ENCODE measurements around the gene SOWAHC.
"Not testable (repeated sequence)": the region's sequence is repeated elsewhere in the genome, so short reads cannot be mapped to it uniquely, and the experiment has no call there.

Gene SOWAHC

GRCh38 chr2:109613922-109614714 is at the start of gene SOWAHC, which contains the start of gene SEPTIN10:
Gene SOWAHC, plus strand, starts transcription at chr2:109614364. Its CDS starts 126 bp downstream, at chr2:109614490.
Gene SEPTIN10, minus strand, starts transcription at chr2:109613966. Its CDS starts 139 bp downstream, at chr2:109613827.
- peak; percentile 49 for DNase-seq (ENCODE audit: low read depth)

GRCh38 chr2:109575373-109575772 is 38.8 kb upstream of the SOWAHC start:
- DNase-seq (ENCODE audit: low read depth), result no peak

- not testable (repeated sequence) for DNase-seq (ENCODE audit: low read depth)
Observed at GRCh38 chr2:109577630-109578029, 36.5 kb upstream of the SOWAHC start.

- DNase-seq (ENCODE audit: low read depth), result no peak
Observed at GRCh38 chr2:109582928-109583895, 31.0 kb upstream of the SOWAHC start.

DNA sequence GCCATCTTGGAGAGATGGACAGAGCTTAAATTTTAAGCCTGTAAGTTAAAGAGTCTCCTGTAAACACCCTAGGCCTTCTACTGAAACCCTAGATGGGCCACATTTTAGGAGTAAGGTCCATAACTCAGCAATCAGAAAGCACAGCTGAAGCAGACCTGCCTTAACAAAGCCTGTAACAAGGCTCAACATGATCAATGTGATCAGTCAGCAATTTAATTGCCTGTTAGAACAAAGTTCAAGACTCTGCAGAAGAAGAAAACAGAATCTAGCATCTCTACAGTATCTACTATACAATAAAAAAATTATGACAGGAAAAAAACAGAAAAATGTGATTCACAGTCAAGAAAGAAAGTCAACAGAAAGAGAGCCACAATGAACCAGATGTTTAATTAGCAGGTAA is 27.5 kb upstream of the SOWAHC start:
- no peak for DNase-seq (ENCODE audit: low read depth)

GRCh38 chr2:109591206-109591605 is 23.0 kb upstream of the SOWAHC start:
- no peak for DNase-seq (ENCODE audit: low read depth)

DNA sequence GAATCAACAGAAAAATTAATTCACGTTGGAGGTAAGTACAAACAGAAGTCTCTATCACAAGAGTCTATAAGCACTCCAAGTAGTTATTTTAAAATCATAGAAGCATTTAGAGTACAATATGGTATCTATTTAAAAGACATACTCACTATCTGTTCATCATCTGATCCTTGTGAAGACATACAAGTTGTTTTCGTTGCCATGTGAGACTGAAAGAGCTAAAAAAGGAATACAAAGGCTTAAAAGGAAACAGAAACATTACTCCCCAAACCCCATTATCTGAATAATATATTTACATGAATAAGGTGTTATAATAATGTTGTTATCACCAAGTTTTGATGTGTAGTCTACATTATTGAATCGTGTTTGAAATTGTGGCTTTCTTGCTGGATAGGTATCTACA is 21.3 kb upstream of the SOWAHC start:
- no peak for DNase-seq (ENCODE audit: low read depth)

DNA sequence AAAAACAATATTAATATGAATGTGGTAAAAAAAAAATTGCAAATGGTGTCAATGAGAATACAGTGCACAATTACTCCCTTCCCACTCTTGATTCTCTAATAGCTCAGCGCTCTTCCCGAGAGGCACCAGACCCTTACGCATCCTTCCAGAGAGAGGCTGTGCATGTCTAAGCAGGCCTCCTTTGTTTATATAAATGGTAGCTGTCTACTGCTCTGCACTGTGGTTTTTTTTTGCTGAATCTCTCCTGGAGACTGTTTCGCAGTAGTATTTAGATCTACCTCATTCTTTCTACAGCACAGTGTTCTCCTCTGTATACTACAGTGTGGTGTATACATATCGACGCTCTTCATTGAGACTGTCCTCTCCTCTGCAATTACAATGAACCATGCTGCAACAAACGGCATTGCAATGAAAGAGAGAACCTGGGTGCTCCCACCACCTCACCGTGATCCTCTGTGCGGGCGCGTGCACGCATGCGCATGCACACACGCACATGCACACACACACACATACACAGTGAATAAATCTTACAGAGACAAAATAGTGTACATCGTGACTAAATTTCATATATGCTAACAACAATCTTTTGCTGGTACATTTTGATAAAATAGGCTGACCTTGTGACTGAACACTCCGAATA is 19.8 kb upstream of the SOWAHC start:
- DNase-seq (ENCODE audit: low read depth), result no peak

DNA sequence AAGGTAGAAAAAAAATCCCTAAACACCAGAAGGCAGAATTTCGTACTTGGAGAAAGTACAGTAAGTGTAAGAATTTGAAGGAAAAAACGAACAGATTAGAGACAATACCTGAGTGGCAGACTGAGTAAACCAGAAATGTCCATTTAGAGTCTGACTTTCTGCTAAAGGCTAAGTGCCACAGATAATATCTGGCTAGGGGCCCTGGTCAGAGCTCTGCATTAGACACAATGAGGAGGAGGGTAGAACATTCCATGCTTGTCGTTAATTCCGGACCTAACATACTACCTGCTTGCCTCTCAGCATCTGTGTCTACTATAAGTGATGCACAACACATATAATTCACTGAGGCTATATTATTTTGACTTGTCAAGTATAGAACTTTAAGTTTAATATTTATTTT is 18.5 kb upstream of the SOWAHC start:
- DNase-seq (ENCODE audit: low read depth), result no peak

DNA sequence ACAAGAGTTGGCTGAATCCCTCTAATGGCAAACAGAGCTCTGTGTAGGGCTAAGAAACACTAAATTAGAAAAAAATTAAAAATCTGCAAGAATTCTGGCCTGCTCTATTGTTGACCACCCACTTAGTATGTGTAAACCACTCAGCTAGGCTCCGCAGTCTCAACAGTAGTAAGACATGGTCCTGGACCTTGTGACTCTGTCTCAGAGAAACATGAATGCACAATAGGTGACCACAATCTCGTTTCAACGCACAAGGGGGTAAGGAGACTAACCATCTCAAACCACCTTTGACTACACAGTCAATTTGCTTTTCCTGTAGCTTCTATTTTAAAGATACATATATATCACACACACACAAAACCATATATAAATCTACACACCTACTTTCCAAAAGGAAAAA is 16.9 kb upstream of the SOWAHC start:
- DNase-seq (ENCODE audit: low read depth), result no peak

GRCh38 chr2:109601783-109602182 is 12.4 kb upstream of the SOWAHC start:
- DNase-seq (ENCODE audit: low read depth), result no peak

DNA sequence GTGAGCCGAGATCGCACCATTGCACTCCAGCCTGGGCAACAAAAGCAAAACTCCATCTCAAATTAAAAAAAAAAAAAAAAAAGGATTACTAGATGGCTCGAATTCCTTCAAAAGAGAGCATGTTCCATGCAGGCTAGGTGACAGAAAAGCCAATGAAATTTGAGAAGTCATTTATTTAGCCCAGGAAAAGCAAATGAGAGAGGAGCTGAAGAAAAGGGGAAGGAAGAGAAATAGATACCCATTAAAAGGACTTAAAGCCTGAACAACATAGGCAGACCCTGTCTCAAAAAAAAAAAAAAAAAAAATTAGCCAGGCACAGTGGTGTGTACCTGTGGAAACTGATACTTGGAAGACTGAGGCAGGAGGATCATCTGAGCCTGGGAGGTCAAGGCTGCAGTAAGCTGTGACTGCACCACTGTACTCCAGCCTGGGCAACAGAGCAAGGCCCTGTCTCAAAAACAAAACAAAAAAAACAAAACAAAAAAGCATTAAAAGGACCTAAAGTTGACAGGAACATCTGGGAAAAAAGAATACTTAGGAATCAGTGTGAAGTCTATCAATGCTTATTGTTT is 11.5 kb upstream of the SOWAHC start:
- no peak for DNase-seq (ENCODE audit: low read depth)

- DNase-seq (ENCODE audit: low read depth), result no peak
Observed at GRCh38 chr2:109604597-109604996, 9.6 kb upstream of the SOWAHC start.

- DNase-seq (ENCODE audit: low read depth), result no peak
Observed at GRCh38 chr2:109607766-109608165, 6.4 kb upstream of the SOWAHC start.

DNA sequence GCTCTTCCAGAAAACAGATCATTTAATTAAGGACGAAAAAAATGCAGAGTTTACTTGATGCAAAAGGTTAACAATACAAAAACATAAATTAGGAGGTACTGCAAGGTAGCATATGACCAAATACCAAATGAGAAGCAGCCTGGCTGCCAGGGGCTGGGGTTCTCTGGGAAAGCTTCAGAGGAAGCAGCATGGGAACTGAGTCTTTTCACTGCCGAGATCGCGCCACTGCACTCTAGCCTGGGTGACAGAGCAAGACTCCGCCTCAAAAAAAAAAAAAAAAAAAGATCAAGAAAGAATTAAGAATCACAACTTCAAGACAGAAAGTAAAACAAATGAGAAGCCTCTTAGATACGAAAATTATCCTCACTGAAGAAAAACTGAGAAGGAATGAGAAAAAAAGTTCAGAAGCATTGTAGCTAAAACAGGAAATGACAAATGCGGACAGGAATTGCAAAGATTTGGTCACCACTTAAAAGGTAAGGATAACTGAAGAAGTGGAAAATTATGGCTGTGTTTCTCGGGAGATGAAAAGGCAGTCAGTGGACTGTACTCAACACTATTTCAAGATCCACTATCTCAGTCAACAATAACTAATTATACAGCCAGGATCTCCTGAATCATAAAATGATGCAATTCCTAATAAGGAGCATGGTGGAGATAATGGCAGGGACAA is 4.7 kb upstream of the SOWAHC start:
- no peak for DNase-seq (ENCODE audit: low read depth)

GRCh38 chr2:109611467-109612095 is 2.6 kb upstream of the SOWAHC start:
- no peak for DNase-seq (ENCODE audit: low read depth)

GRCh38 chr2:109613081-109613921 is 863 bp upstream of the SOWAHC start:
- DNase-seq (ENCODE audit: low read depth), result no peak

DNA sequence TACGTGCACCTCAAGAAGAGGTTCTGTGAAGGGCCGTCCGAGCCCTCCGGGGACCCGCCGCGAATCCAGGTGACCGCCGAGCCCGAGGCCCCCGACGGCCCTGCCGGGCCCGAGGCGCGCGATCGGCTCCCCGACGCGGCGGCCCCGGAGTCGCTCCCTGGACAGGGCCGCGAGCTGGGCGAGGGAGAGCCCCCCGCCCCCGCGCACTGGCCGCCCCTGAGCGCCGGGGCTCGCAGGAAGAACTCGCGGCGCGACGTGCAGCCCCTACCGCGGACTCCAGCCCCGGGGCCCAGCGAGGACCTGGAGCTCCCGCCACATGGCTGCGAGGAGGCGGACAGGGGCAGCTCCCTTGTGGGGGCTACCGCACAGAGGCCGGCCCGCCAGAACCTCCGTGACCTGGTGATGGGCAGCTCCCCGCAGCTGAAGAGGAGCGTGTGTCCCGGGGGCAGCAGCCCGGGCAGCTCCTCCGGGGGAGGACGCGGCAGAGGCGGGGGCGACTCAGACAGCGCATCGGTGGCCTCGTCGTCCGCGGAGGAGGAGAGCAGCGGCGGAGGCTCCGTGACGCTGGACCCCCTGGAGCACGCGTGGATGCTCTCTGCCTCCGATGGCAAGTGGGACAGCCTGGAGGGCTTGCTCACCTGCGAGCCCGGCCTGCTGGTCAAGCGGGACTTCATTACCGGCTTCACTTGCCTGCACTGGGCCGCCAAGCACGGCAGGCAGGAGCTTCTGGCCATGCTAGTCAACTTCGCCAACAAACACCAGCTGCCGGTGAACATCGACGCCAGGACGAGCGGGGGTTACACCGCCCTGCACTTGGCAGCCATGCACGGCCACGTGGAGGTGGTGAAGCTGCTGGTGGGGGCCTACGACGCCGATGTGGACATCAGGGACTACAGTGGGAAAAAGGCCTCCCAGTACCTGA is 812 bp downstream of the SOWAHC start:
- DNase-seq (ENCODE audit: low read depth), result no peak

- DNase-seq (ENCODE audit: low read depth), result no peak
Observed at GRCh38 chr2:109615637-109616144, 1.5 kb downstream of the SOWAHC start.
